ENCODE results near the gene TMEM132E. TPM values are rescaled to one million over a fixed set of nuclear protein-coding genes. Genes with fewer than 3 reads are reported as not detected.
A peak's percentile ranks its signal among the peaks of the same experiment; 100 is the strongest.

TMEM132E gene
- total RNA-seq, 2 donors from 2014 or later = not detected

GRCh38 chr17:34582185-34582900 is 3.0 kb downstream of the TMEM132E start:
- ATAC-seq = no peak
- H3K9me3 Mint-ChIP-seq = no peaks in the 10 kb centered on the region
- peaks cover 0 to 6% of the 10 kb centered on the region in 2 donors for H3K36me3 Mint-ChIP-seq
- no peak for DNase-seq (ENCODE audit: low spot score in 2 of 2)
- H3K27ac Mint-ChIP-seq = no peak overlapping the region

GRCh38 chr17:34582901-34583245 is 3.5 kb downstream of the TMEM132E start:
- peaks cover 0 to 6% of the 10 kb centered on the region in 2 donors for H3K36me3 Mint-ChIP-seq
- DNase-seq (ENCODE audit: low spot score in 2 of 2) = no peak
- H3K27ac Mint-ChIP-seq = no peak overlapping the region
- ATAC-seq = no peak
- H3K9me3 Mint-ChIP-seq = no peaks in the 10 kb centered on the region

DNA sequence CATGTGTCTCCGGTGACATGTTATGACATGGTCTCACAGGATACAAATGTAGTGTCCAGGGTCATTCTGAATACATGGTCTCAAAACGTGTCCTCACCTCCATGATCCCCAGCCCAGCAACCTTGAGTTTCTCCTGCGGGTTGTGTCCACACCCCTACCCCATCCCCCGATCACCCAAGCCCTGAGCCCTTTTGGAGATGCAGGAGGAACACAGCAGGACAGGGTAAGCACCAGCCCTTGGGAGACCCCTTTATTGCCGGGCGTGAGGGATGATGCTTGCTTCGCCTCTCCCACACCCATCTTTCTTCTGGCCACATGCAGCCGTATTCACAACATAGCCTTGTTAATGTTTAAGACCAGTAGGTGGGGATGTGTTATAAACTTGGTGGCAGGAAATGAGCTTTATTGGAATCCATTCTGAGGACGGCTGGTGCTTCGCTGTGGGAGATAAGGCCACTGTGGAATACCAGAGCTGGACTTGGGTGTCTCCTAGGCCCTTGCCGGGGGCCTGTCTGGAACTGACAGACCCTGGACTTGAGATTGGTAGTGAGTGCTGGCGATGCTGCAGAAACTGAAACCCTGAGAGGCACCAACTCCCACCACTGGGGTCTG is 5.5 kb downstream of the TMEM132E start:
- DNase-seq (ENCODE audit: low spot score in 2 of 2) (no peak), ATAC-seq (peak in 1 of 2 donors; percentile 53)
- no peaks in the 10 kb centered on the region for H3K9me3 Mint-ChIP-seq
- no peaks in the 10 kb centered on the region for H3K36me3 Mint-ChIP-seq
- H3K27ac Mint-ChIP-seq = no peak overlapping the region

DNA sequence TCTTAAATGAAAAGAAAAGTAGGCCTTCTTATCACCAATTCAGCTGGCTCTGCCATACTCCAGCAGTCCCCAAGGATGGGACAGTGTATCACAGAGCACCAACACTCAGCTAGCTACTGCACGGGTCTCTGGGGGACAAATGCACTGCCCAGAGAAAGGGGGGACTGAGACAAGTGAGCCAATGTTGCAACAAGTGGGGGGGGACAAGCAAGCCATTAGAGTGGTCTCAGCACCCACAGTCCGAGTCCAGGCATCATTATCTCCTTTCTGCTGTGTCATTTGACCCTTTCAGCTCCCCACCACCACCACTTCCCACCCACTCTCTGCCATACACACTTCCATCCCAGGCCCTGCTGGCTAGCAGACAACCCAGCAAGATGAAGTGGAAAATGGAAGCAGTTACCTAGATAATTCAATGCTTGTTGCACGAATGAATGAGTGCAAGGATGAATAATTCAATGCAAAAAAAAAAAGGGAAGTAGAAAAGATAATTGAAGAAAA is 7.0 kb downstream of the TMEM132E start:
- ATAC-seq = no peak
- no peaks in the 10 kb centered on the region for H3K9me3 Mint-ChIP-seq
- DNase-seq (ENCODE audit: low spot score in 2 of 2) = no peak
- no peak overlapping the region for H3K27ac Mint-ChIP-seq
- no peaks in the 10 kb centered on the region for H3K36me3 Mint-ChIP-seq

DNA sequence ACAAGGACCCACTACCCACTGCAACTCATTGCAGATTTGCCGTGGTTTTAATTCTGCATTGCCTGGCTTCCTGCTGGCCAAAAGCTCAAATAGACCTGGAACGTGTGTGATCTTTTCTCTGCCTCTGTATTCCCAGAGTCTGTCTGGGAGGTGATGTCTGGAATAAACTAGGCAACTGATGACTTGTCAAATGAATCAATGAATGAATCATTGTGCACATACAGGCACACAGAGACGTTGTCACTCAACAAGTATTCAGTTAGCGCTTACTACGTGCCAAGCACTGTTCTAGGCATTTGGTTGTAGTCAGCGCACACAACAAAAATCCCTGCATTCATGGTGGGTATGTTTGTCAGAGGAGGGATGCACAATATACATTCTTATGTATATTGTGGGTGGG is 8.9 kb downstream of the TMEM132E start:
- H3K27ac Mint-ChIP-seq = no peak overlapping the region
- H3K36me3 Mint-ChIP-seq = no peaks in the 10 kb centered on the region
- DNase-seq (ENCODE audit: low spot score in 2 of 2) (no peak), ATAC-seq (no peak)
- no peaks in the 10 kb centered on the region for H3K9me3 Mint-ChIP-seq

DNA sequence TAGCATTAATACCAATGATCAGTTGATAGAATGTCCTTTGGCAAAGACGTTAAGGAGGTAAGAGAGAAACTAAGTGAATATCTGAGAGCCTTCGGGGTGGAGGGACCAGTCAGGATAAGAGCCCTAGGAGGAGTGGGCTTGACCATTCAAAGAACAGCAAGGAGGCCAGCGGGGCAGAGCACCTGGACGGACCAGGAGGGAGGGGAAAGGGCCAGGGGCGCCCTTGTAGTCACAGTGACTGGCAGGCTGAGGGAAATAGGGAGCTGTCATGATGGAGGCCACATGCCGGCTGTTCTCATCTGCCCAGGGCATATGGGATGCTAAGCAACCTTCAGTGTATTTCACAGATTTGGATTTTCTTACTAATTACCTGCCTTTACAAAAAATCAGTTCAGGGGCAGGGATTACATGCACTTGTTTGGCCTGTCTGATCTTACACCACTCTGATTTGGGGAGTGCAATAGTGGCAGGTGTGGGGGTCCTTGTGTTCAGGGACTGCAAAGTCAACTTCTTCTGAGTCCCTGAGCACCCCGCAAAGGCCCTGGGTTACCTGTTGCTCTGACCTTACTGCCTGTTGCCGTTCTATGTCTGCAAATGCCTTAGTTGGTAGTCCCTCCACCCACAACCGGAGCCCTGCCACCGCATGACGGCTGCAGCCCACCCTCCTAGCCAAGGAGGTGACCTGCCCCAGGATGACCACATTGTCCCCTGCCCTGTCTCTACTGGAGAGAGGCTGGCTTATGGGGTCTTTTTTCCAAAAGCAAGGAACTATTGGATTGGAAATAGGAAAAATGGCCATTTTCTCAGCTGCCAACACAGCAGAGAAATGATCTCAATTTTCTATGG is 10.0 kb downstream of the TMEM132E start:
- ATAC-seq (no peak), DNase-seq (ENCODE audit: low spot score in 2 of 2) (no peak)
- Mint-ChIP-seq H3K9me3 (no peaks in the 10 kb centered on the region), H3K36me3 (no peaks in the 10 kb centered on the region), H3K27ac (no peak overlapping the region)

DNA sequence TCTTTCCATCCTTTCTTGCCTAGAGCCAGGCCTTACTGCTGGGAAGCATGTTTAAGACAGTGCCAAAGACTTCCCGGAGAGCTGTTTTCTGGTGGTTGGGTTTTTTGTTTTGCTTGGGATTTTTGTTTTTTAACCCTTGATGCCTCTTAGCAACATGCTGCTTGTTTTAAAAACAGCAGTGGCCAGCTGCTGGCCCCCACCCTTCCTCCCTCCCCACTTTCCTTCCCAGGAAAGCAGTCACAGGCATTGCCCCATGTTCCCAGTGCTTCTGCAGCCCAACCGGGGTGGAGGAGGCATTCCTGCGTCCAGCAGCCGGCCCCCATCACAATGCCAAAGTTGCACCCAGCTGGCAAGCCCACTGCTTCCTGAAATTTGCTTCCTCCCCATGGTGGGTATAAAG is 12.6 kb downstream of the TMEM132E start:
- no peak overlapping the region for H3K27ac Mint-ChIP-seq
- no peak for ATAC-seq
- DNase-seq (ENCODE audit: low spot score in 2 of 2) = no peak
- H3K36me3 Mint-ChIP-seq = no peaks in the 10 kb centered on the region
- H3K9me3 Mint-ChIP-seq = no peaks in the 10 kb centered on the region

GRCh38 chr17:34596920-34597319 is 17.5 kb downstream of the TMEM132E start:
- H3K27ac Mint-ChIP-seq = no peak overlapping the region
- no peaks in the 10 kb centered on the region for H3K36me3 Mint-ChIP-seq
- DNase-seq (ENCODE audit: low spot score in 2 of 2) (no peak), ATAC-seq (no peak)
- no peaks in the 10 kb centered on the region for H3K9me3 Mint-ChIP-seq

DNA sequence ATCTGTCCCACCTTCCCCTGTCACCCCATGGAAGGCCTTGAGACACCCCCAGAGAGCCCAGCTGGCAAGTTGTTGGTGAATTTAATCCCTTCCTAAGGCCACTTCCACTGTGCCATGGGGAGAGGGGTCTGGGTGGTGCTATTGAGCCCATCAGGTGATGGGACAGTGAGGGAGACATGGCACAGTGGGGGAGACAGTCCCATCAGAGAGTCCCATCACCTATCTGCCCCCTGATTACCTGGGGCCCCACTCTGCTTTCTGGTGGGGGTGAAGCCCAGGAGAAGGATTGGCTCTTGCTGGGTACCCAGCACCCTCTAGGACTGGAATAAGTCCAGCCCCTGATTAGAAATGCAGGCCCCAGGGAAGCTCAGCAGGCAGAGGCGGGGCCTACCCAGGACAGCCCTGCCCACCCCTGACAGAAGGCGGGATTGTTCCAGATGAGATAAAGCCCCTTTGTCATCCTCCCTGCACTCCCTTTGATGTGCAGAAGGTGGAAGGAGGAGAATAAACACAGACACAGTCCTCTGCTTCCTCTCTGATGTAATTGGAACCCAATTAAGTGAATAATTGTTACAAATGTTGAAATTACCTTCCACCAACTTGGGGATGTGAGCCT is 18.9 kb downstream of the TMEM132E start:
- H3K36me3 Mint-ChIP-seq = no peaks in the 10 kb centered on the region
- no peak overlapping the region for H3K27ac Mint-ChIP-seq
- ATAC-seq (no peak), DNase-seq (ENCODE audit: low spot score in 2 of 2) (no peak)
- H3K9me3 Mint-ChIP-seq = no peaks in the 10 kb centered on the region

GRCh38 chr17:34601416-34601815 is 22.0 kb downstream of the TMEM132E start:
- ATAC-seq (no peak), DNase-seq (ENCODE audit: low spot score in 2 of 2) (no peak)
- no peaks in the 10 kb centered on the region for H3K36me3 Mint-ChIP-seq
- no peak overlapping the region for H3K27ac Mint-ChIP-seq
- H3K9me3 Mint-ChIP-seq = no peaks in the 10 kb centered on the region

GRCh38 chr17:34603974-34604373 is 24.6 kb downstream of the TMEM132E start:
- ATAC-seq (no peak), DNase-seq (ENCODE audit: low spot score in 2 of 2) (no peak)
- Mint-ChIP-seq H3K36me3 (no peaks in the 10 kb centered on the region), H3K9me3 (no peaks in the 10 kb centered on the region), H3K27ac (no peak overlapping the region)

DNA sequence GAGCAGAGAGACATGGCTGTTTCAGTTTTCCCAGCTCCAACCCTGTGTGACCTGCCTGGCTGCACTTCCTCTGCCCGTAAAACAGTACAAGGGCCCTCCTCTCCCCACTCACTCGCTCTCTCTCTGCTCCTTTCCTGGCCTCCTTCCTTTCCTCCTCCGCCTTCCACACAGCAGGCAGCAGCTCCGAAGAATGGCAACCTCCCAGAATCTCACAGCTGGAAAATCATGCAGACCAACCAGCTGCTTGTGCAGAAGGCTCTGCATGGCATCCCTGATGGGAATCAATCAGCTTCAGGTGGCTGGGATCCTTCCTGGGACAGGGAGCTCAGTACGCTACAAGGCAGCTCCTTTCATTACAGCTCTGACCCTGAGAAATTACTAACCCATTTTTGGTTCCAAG is 27.4 kb downstream of the TMEM132E start:
- H3K27ac Mint-ChIP-seq = no peak overlapping the region
- ATAC-seq (no peak), DNase-seq (ENCODE audit: low spot score in 2 of 2) (no peak)
- H3K9me3 Mint-ChIP-seq = no peaks in the 10 kb centered on the region
- H3K36me3 Mint-ChIP-seq = no peaks in the 10 kb centered on the region

DNA sequence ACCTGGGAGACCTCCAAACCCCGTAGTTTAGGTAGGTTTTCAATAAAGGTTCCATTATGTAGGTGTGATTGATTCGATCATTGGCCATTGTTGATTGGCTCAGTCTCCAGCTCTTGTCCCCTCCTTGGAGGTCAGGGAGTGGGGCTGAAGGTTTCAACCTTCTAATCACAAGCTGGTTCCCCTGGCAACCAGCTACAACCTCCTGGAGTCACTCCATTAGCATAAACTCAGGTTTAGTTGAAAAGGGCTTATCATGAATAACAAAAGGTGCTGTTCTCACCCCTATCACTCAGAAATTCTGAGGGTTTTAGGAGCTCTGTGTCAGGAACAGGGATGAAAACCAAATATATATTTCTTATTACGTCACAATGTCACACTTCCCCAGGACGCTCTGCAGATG is 28.5 kb downstream of the TMEM132E start:
- Mint-ChIP-seq H3K27ac (no peak overlapping the region), H3K36me3 (no peaks in the 10 kb centered on the region), H3K9me3 (no peaks in the 10 kb centered on the region)
- ATAC-seq (no peak), DNase-seq (ENCODE audit: low spot score in 2 of 2) (no peak)

DNA sequence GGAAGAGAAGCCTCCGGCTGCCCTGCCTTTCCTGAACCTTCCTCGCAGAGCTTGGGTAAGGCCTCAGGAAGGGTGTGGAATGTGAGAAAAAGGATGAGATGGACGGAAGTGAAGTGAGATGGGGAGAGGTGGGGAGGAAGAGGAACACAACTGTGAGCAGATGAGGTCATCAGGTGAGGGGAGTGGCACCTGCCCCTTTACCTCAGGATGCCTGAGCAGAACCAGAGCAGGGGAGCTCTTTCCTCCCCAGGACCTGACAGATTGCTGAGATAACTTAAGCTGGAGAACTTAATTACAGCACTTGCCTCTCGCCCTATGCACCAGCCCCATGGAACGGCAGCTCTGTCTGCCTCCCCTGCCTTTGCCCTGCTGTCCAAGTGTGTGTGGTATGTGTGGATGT is 29.8 kb downstream of the TMEM132E start:
- no peaks in the 10 kb centered on the region for H3K9me3 Mint-ChIP-seq
- ATAC-seq (no peak), DNase-seq (ENCODE audit: low spot score in 2 of 2) (no peak)
- no peak overlapping the region for H3K27ac Mint-ChIP-seq
- H3K36me3 Mint-ChIP-seq = no peaks in the 10 kb centered on the region

GRCh38 chr17:34610039-34610438 is 30.7 kb downstream of the TMEM132E start:
- no peaks in the 10 kb centered on the region for H3K36me3 Mint-ChIP-seq
- ATAC-seq = no peak
- DNase-seq (ENCODE audit: low spot score in 2 of 2) = no peak
- H3K27ac Mint-ChIP-seq = no peak overlapping the region
- no peaks in the 10 kb centered on the region for H3K9me3 Mint-ChIP-seq

DNA sequence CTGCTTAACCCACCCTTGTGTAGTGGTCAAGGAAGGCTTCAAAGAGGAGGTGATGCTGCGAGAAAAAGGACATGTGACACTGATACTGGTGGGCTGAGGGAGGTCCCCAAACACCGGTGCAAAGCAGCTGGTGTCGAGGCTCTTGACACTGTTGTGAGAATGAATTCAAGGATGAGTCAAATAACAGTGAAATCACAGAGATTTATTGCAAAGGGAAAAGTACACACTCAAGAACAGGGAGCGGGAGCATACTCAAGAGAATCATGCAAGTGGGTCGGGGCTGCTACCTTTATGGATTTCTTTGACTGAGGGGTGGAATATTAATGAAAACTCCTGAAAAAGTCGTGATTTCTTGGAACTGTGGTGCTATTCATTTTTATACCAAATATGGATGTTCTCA is 31.1 kb downstream of the TMEM132E start:
- no peak for DNase-seq (ENCODE audit: low spot score in 2 of 2)
- H3K36me3 Mint-ChIP-seq = no peaks in the 10 kb centered on the region
- ATAC-seq = no peak
- no peak overlapping the region for H3K27ac Mint-ChIP-seq
- H3K9me3 Mint-ChIP-seq = no peaks in the 10 kb centered on the region

Measured in activated naive CD4-positive, alpha-beta T cell treated with anti-CD3 and anti-CD28 coated beads, Interleukin-2, amount 50 U/mL, for 72 hours (primary cell).